Mesenteric fat pad (tissue), 1 donor: ENCODE results near the gene RBMY1B. TPM values are rescaled to one million over a fixed set of nuclear protein-coding genes. Genes with fewer than 3 reads are reported as not detected.
"Not testable (repeated sequence)": the region's sequence is repeated elsewhere in the genome, so short reads cannot be mapped to it uniquely, and the experiment has no call there.

Experiments
- DNase-seq: peaks from one replicate; pipeline ENCODE4 v3.0.0-alpha.2; 2020; ENCODE audit warnings: low spot score
- long read RNA-seq: library from polyadenylated mRNA; unstranded; transcript quantifications from one replicate; pipeline ENCODE4 v2.0.0, GENCODE V29; 2020
- total RNA-seq: library from RNA; stranded (reverse); fragmentation: NEBNext Ultra II Directional; extraction: Animal tissue kit (Norgen Biotek cat#: 25700); gene quantifications from one replicate; pipeline ENCODE4 v1.2.1, GENCODE V29; 2021
- donor health status: DM: yes; HTN: yes; CAD: no.

The RBMY1B gene
- not detected for total RNA-seq
- long read RNA-seq, result 0 reads

GRCh38 chrY:21511038-21511437, at the start of gene RBMY1B:
TSS of gene RBMY1B (plus strand) at chrY:21511338. CDS start at chrY:21513351, 2,013 bp downstream.
- not testable (repeated sequence) for DNase-seq

DNA sequence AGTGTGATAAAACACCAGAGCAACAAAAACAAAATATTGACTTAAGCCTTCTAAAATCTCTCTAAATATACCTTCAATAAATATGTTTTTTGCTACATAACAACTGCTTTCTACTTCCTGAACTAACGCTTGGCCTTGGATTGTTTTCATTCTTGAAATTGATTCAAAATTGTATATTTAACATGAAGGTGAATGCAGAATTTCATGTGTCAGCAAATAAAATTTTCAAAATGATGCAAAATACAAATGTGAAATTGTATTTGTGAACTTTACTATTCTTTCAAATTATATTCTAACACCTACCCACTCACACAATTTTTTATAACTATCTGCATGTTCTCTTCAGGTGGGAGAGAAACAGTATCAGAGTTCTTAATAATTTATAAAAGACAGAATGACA, 48.2 kb upstream of the RBMY1B start:
- DNase-seq, result not testable (repeated sequence)

- no peak for DNase-seq
Observed at GRCh38 chrY:21482967-21483366, 28.2 kb upstream of the RBMY1B start.

GRCh38 chrY:21534579-21534978, 23.4 kb downstream of the RBMY1B start, which contains the start of gene RBMY1A1:
TSS of gene RBMY1A1 (plus strand) at chrY:21534879. CDS start at chrY:21536892, 2,013 bp downstream.
- not testable (repeated sequence) for DNase-seq

- not testable (repeated sequence) for DNase-seq
Observed at GRCh38 chrY:21559316-21559984, 48.3 kb downstream of the RBMY1B start.

Other genes with a start within 250 kb of the RBMY1B start
- not detected for gene RBMY1A1, start 23.5 kb downstream of the RBMY1B start, total RNA-seq